Dedifferentiated amniotic fluid mesenchymal stem cell (primary cell): ENCODE measurements around the gene IDH3B.

ENCODE experiments used
- DNase-seq: peaks from one replicate; pipeline ENCODE4 v3.0.0-alpha.2; 2016; ENCODE audit errors: extremely low spot score

Gene IDH3B

DNA sequence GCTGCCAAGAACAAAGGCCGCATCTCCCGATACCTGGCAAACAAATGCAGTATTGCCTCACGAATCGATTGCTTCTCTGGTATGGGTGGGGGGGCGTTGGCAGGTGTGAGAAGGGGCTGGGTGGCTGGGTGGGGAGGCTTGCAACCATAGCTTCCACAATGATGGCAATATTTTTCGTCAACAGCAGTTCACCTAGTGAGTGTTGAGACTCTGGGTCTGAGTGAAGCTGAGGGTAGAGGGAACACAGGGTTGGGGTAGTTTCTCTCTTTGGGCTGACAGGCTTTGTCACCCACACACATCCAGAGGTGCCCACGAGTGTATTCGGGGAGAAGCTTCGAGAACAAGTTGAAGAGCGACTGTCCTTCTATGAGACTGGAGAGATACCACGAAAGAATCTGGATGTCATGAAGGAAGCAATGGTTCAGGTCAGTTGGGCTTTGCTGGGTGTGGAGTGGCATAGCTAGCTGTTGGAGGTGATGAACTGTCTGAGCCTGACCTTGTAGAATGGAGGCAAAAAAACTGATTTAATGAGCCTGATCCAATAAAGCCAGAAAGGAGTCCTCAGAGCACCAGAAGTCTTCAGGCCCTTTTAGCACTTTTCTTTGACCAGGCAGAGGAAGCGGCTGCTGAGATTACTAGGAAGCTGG lies 7.4 kb downstream of the IDH3B start:
- no peak for DNase-seq

DNA sequence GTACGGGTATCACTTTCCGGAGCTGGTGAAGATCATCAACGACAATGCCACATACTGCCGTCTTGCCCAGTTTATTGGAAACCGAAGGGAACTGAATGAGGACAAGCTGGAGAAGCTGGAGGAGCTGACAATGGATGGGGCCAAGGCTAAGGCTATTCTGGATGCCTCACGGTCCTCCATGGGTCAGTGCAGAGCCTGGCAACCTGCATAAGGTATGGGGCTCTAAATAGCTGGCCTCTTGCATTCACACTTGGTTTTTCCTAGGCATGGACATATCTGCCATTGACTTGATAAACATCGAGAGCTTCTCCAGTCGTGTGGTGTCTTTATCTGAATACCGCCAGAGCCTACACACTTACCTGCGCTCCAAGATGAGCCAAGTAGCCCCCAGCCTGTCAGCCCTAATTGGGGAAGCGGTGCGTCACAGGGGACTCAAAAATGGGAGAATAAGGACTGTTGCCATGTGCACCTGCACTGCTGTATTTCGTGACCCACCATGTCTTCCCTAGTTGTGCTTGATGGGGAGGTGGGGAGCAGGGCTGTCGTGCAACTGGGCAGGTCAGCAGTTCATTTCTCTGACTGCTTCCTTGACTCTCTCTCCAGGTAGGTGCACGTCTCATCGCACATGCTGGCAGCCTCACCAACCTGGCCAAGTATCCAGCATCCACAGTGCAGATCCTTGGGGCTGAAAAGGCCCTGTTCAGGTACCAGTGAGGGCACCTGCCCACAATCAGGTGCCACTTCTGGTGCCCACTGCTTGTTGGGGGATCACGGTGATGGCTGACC lies 8.5 kb downstream of the IDH3B start:
- no peak for DNase-seq

DNA sequence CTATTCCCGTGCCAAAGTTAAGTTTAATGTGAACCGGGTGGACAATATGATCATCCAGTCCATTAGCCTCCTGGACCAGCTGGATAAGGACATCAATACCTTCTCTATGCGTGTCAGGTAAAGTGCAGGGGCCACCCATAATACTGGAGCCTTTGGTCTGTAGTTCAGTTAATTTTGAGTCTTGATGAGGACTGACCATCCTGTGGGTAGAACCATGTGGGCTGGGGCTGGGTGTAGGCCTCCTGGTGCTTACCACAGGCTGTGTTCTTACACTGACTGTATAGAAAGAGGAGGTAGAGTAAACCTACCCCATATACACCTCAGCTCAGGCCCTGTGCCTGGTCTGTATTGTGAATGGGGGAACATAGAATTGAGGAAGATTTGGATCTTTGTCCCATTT lies 9.2 kb downstream of the IDH3B start:
- DNase-seq = no peak

DNA sequence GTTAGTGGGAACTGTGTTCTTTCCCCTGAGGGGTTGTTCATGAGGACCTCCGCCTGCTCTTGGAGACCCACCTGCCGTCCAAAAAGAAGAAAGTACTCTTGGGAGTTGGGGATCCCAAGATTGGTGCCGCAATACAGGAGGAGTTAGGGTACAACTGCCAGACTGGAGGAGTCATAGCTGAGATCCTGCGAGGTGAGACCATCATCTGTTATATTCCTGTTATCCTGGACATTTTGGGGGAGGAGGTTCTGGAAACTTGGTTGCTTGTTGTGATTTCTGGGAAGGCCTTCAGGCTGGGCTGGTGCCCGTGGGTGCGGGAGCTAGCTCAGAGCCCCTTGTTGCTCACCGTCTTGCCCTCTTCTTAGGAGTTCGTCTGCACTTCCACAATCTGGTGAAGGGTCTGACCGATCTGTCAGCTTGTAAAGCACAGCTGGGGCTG lies 9.6 kb downstream of the IDH3B start:
- DNase-seq = no peak

DNA sequence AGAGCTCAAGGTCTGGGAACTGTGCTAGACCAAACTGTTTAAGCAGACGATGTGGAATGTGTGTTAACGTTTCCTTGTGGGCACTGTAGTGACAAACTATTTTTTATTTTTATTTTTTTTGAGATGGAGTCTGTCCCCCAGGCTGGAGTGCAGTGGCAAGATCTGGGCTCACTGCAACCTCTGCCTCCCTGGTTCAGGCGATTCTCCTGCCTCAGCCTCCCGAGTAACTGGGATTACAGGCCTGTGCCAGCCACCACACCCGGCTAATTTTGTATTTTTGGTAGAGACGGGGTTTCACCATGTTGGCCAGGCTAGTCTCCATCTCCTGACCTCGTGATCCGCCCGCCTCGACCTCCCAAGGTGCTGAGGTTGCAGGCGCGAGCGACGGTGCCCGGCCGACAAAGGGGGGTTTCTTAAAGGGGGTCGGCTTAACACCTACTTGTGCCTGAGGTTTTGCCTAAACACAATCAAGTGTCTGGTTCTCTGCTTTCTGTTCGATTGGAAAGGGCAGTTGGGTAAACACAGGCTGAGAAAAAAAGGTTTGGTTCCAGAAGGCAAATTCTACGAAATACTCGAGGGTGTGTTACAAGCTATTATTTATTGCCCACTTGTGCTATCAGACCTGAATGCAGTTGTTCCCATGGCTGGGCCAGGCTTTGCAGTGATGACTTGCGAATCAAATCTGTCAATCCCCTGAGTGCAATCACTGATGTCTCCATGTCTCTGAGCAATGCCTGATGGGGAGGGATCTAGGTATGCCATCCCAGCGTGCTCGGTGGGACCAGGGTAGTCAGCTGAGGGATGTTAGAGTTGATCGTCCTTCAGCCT lies 10.2 kb downstream of the IDH3B start:
- DNase-seq = no peak

DNA sequence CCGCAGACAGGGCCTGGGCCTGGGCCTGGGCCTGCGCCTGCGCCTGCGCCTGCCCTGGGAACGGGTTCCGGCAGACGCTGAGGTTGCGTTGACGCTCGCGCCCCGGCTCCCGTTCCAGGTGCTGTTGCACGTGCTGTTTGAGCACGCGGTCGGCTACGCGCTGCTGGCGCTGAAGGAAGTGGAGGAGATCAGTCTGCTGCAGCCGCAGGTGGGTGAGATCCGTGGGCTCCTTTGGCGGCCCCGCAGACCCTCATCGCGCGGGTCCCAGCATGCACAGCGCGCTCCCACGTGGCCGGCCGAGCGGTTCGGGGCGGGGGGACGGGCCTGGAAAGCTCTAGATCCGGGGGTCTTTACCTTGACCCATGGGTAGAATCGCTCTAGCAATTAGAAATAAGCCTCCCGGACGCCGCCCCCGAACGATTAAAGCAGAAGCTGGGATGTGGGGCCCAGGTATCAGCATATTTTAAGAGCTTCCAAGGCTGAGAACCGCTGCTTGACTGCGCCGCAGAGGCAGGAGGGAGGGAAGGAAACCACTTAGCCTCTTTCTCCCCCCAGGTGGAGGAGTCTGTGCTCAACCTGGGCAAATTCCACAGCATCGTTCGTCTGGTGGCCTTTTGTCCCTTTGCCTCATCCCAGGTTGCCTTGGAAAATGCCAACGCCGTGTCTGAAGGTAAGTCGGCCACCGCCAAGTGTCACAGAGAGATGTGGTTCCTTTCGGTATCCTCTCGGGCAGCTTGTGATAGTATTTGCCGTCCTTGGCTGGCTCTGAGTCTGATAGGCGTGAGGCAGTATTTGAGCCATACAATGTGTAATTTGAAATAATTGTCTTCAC lies 11.1 kb downstream of the IDH3B start:
- no peak for DNase-seq

DNA sequence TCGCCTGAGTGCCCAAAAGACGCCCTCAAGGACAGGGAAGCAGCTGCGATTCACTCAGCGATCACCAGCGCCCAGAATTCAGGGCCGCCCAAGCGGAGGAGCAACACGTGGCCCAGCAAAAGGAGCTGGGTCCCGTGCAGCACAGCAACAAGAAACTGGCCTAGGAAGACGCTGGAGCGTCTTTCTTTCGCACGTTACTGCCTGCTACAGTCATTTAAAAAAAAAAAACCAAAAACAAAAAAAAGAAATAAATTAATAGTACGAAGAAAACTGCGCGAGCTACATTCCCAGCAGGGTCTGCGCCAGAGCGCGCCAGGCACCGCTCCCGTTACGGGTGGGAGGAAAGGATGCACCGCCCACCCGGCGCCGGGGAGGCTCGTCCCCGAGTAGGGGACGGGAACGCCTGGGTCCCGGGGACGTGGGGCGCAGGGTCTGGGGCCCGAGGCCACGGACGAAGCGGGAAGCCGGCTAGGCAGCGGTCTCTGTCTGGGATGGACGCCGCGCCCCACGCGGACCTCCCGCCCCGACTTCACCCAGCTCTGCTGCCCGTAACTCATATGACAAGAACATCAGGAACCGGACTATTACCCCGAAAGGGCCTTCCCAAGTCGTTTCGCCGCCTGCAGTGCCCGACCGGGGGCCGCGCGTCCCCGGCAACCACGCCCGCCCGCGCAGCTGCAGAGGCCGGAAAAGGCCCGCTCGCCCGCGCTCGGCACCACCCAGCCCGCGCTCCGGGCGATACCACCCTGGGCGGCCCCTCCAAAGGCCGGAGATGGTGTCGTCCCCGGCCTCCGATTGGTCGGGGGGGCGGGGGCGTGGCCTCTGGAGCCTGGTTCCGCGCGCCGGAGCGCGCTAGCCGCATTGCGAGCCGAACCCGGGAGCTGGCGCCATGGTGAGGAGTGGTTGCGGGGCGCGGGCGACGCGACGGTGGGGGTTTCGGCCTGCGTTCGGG lies 12.0 kb downstream of the IDH3B start, which contains the start of gene NOP56:
Gene NOP56 (plus strand): TSS at position 861 of the 952 bp plus-strand sequence. CDS start 29 bp downstream, at position 890.
- peak; percentile 85 for DNase-seq

DNA sequence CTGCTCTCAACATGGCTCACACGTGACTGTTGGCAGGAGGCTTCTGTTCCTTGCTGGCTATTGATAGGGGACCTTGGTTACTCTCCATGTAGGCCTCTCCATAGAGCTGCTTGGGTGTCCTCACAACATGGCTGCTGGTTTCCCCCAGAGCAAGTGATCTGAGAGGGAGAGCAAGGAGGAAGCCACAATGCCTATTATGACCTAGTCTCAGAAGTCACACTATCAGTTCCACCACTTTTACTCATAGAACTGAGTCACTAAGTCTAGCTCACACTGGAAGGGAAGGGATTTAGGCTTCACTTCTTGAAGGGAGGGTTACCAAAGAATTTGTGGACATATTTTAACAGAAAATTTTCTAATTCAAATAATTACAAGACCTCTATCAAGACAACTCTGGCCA lies 20.3 kb downstream of the IDH3B start:
- no peak for DNase-seq

DNA sequence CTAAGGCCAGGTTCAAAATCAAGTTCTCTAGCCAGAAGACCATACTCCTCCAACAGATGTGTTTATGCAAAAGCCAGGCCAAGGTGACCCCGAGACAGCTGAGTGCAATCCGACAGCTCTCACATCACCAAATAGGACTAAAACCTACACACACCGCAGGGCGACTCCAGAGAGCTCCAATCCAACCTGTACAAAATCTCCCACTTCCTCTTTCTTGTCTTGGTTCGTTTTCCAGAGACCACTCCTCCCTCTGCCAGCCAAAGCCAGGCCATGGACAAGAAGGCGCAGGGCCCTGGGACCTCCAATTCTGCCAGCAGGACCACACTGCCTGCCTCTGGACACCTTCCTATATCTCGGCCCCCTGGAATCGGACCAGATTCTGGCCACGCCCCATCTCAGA lies 23.1 kb downstream of the IDH3B start:
- DNase-seq = no peak

DNA sequence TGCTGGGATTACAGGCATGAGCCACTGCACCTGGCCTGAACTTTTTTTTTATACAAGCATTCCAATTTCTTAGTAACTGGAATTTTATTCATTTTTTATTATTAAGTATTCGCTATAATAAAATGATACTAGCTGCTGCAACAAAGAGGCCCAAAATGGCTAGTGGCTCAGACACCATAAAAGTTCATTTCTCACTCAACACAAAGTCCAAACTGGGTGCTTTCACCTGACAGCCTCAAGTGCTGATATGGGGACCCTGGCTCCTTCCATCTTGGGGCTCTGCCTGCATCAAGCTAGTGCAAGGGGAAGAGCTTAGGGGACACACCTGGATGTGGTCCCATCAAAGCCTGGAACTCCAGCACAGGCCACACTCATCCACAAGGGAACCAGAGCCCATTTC lies 23.8 kb downstream of the IDH3B start:
- DNase-seq = no peak

DNA sequence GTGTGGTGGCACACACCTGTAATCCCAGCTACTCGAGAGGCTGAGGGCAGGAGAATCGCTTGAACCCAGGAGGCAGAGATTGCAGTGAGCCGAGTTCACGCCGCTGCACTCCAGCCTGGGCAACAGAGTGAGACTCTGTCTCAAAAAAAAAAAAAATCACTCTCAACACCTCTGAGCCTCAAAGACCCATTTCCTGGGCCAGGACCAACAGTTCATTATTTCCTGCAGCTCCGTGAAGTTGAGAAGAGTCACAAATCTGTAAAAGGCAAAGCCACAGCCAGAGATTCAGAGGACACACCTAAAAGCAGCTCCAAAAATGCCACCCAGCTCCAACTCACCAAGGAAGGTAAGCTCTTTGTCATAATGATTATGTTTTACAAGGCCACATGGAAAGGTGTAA lies 26.8 kb downstream of the IDH3B start:
- DNase-seq = no peak

DNA sequence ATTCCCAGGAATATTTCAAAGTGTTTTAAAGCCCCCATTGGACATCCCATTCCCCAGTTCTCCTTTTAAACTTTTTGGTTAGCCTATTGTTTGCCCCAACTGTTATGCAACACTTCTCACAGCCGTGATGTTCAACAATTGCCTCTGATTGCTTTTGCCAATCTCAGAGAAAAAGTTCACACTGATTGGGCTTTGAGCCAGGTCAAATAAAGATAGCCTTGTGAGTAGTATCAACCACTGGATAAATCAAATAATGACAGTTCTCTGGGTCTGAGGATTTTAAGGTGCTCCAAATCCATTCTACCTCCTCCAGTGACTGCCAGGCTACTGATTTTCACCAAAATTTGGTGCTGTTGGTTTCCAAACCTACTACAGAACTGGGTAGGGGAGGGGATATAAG lies 30.6 kb downstream of the IDH3B start:
- no peak for DNase-seq

DNA sequence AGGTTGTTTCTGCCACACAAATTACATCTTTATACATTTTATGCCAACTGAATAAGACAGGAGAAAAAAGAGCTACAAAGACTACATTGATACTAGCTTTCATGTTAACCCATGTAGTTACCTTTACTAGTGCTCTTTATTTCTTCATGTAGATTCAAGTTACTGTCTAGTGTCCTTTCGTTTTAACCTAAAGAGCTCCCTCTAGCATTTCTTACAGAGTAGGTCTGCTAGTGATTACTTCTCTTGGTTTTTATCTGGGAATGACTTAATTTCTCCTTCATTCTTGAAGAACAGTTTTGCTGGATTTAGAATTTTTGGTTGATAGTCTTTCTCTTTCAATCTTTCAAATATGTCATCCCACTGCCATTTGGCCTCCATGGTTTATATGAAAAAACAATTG lies 32.8 kb downstream of the IDH3B start:
- no peak for DNase-seq

DNA sequence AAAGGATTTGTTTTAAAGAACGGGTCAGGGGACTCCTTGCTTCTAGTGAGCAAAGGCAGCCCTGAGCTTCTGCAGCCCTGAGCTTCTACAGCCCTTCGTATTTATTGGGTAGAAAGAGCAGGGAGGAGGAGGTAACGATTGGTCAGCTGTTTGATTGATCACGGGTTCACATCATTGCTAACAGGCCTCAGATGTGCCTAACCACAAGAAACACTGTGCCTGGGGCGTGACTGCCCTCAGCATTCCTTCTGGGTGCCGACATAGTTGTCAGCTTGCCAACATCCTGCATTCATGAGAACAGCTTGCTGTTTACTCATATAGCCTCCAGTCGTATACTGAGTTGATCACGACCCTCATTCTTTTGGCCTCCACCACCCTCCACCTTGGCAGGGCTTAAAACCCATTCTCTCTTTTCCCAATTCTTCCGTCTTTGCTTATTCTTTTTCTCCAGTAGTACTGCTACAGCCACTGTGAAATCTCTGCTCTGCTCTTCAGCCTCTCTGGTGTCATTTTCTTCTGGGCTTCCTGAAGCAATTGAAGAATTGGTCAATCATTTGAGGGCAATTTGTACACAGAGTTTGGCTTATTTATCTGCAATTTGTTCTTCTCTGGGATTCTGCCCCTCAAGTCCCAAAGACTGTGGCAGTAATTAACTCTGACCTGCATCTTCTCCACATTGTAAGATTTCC lies 37.0 kb downstream of the IDH3B start:
- peak; percentile 85 for DNase-seq

DNA sequence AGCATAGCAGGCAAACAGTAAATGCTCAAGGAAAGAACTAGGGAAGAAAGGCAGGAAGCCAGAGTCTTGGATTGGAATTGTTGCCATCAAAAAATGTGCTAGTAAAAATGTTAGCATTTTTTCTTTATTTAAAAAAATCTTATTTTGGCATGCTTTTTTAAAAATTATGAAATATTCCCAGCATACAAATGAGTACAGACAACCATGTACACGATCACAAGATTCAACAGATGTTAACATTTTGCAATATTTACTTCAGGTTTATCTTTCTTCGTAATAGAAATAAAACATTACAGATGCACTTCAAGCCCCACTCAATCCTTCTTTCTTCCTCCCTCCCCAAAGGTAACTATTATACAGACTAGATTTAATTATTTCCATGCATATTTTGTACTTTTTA lies 39.0 kb downstream of the IDH3B start:
- no peak for DNase-seq

DNA sequence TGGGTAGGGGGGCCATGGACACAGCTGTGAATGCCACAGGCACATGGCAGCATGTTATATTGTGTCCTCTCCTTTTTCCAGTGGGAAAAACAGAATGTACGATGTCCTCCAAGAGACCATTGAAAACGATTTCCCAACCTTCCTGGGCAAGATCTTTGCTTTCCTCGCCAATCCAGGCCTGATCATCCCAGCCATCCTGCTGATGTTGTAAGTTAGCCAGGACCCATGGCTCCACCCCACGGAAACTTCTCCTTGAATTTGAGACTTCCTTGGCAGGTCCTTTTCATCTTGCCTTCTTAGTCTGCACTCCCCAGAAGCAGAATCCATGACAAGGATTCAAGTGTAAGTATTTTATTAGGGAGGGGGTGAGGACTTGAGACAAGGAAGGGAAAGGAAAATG lies 39.8 kb downstream of the IDH3B start:
- DNase-seq = no peak

DNA sequence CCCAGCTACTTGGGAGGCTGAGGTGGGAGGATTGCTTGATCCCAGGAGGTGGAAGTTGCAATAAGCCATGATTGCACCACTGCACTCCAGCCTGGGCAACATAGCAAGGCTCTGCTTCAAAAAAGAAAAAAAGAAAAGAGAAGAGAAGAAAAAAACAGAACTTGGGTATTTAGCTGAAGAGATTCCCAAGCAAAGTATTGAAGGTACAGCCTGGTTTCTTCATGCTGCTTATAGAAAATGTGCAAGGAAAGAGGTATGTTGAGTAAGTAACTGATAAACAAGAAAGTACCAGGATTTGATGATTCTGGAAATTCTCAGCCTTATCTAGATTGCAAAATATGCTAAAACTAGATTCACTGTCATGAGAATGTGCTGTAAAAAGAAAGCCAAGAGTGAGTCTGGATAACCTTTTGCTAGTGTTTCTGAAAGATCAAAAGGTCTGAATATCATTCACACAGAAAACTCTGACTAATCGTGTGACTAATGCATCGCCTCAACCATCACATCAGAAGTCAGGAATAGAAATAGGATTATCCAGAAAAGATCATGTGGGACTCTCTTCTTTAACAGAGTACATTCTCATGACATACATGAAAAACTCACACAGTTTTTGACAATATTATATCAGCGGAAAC lies 43.9 kb downstream of the IDH3B start:
- DNase-seq = no peak

DNA sequence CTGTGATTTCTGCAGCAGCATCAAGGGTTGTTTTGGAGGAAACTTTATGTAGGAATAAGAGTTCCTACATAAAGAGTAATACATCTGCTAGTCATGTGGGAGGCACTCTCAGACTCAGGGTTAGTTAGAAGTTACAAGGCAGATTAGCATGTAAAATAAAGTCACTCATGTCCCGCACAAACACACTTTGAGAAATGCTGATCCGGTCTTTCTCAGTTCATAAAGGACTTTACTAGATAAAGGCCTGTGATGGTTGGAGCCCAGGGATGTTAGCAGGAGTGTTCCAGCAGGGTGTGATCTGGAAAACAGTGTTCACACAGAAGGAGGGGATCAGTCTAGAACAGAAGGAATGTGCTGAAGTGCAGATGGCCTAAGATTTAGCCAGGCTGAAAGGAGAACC lies 44.7 kb downstream of the IDH3B start:
- DNase-seq = no peak

DNA sequence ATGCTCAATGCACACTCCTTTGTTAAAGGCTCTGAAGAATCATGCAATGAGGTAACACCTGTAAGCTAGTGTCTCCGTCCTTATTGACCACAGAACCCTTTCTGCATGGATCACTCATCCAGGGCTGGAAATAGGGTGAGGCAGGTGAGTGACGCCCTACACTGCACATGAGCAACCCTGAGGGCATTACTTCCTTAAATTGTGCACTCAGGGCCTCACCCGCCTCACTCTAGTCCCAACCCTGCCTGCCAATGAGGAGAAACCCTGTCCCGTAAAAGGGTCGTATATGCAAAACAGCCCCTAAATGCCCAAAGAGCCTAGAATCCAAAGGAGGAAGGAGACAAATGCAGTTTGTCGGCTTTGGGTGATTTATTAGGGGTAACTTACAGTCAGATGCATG lies 45.2 kb downstream of the IDH3B start:
- no peak for DNase-seq
